ENCODE data around the gene PRKCE. TPM values are rescaled to one million over a fixed set of nuclear protein-coding genes. Genes with fewer than 3 reads are reported as not detected.

Gene PRKCE
- total RNA-seq, 1 experiment from 2014 or later: 1.3 TPM

GRCh38 chr2:45780541-45781463, 129.3 kb downstream of the PRKCE start:
- Histone ChIP-seq H4K8ac (replicated peaks; ENCODE audit: insufficient read length, low read depth, low read length) (no peak overlapping the region), H3K4me2 (ENCODE audit: insufficient read depth, insufficient read length, low read length) (no peak overlapping the region), H4K91ac (ENCODE audit: insufficient read length, low read depth, low read length) (no peak overlapping the region), H2BK120ac (ENCODE audit: low read depth, low read length, poor library complexity, severe bottlenecking) (no peak overlapping the region), H2BK5ac (ENCODE audit: insufficient read length, low read length) (no peak overlapping the region), H3K9me3 (ENCODE audit: control insufficient read depth, low read depth, low read length) (no peaks in the 10 kb centered on the region), H3K18ac (ENCODE audit: insufficient read length, low read depth, low read length) (no peak overlapping the region), H3K14ac (ENCODE audit: insufficient read depth, low read length) (no peak overlapping the region), H3K23ac (ENCODE audit: insufficient read length, low read depth, low read length) (no peak overlapping the region), H2BK12ac (ENCODE audit: insufficient read length, low read depth, low read length) (no peak overlapping the region), H3K23me2 (ENCODE audit: insufficient read length, low read depth, low read length, poor library complexity, severe bottlenecking) (no peaks in the 10 kb centered on the region), H3T11ph (ENCODE audit: low read length) (no peak overlapping the region), H3K27me3 (ENCODE audit: insufficient read depth, low read length) (no peaks in the 10 kb centered on the region), H3K4me1 (ENCODE audit: insufficient read depth, low read length) (no peaks in the 10 kb centered on the region), H3K4ac (ENCODE audit: low read depth, low read length) (no peak overlapping the region), H2AK5ac (ENCODE audit: insufficient read length, low read length) (no peak overlapping the region), H4K5ac (ENCODE audit: insufficient read length, low read depth, low read length) (no peak overlapping the region), H3K79me1 (ENCODE audit: insufficient read depth, low read depth, low read length, poor library complexity, severe bottlenecking) (no peaks in the 10 kb centered on the region), H2BK20ac (ENCODE audit: low read depth, low read length, poor library complexity, severe bottlenecking) (no peak overlapping the region), H3K9ac (ENCODE audit: extremely low read depth, insufficient read length, low read length) (no peak overlapping the region), H3K56ac (ENCODE audit: insufficient read length, low read depth, low read length) (no peak overlapping the region), H3K27ac (ENCODE audit: insufficient read length, low read depth, low read length) (no peak overlapping the region), H2BK15ac (ENCODE audit: low read depth, low read length) (no peak overlapping the region), H4K20me1 (ENCODE audit: control insufficient read depth, insufficient read depth, insufficient read length) (peaks cover 2% of the 10 kb centered on the region), H2AFZ (ENCODE audit: low read length) (no peak overlapping the region), H3K79me2 (ENCODE audit: insufficient read depth, low read length) (no peaks in the 10 kb centered on the region)
- Mint-ChIP-seq H3K36me3 (ENCODE audit: insufficient read depth in 1 of 3, low read depth in 3 of 3) (no peaks in the 10 kb centered on the region; a peak in 1 of 7 replicates), H3K27ac (no peak overlapping the region), H3K4me1 (peaks cover 3 to 8% of the 10 kb centered on the region in 2 experiments; a peak in 2 of 4 replicates), H3K27me3 (ENCODE audit: low read depth) (no peaks in the 10 kb centered on the region; the same call in 1 of the 2 replicates), H3K4me3 (no peak overlapping the region), H3K9me3 (no peaks in the 10 kb centered on the region)
- no CpG with 5 or more reads among the region's 10 CpGs for WGBS (ENCODE audit: extremely low coverage, insufficient read length, low lambda C conversion rate)
- DNase-seq: no peak
- TF ChIP-seq, protein P1, sequence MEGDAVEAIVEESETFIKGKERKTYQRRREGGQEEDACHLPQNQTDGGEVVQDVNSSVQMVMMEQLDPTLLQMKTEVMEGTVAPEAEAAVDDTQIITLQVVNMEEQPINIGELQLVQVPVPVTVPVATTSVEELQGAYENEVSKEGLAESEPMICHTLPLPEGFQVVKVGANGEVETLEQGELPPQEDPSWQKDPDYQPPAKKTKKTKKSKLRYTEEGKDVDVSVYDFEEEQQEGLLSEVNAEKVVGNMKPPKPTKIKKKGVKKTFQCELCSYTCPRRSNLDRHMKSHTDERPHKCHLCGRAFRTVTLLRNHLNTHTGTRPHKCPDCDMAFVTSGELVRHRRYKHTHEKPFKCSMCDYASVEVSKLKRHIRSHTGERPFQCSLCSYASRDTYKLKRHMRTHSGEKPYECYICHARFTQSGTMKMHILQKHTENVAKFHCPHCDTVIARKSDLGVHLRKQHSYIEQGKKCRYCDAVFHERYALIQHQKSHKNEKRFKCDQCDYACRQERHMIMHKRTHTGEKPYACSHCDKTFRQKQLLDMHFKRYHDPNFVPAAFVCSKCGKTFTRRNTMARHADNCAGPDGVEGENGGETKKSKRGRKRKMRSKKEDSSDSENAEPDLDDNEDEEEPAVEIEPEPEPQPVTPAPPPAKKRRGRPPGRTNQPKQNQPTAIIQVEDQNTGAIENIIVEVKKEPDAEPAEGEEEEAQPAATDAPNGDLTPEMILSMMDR (conservative IDR thresholded peaks at IDR 0.05): no peak
